Measurements from ENCODE around the gene KIFC3.
"Not testable (repeated sequence)": the region's sequence is repeated elsewhere in the genome, so short reads cannot be mapped to it uniquely, and the experiment has no call there.

The KIFC3 gene

DNA sequence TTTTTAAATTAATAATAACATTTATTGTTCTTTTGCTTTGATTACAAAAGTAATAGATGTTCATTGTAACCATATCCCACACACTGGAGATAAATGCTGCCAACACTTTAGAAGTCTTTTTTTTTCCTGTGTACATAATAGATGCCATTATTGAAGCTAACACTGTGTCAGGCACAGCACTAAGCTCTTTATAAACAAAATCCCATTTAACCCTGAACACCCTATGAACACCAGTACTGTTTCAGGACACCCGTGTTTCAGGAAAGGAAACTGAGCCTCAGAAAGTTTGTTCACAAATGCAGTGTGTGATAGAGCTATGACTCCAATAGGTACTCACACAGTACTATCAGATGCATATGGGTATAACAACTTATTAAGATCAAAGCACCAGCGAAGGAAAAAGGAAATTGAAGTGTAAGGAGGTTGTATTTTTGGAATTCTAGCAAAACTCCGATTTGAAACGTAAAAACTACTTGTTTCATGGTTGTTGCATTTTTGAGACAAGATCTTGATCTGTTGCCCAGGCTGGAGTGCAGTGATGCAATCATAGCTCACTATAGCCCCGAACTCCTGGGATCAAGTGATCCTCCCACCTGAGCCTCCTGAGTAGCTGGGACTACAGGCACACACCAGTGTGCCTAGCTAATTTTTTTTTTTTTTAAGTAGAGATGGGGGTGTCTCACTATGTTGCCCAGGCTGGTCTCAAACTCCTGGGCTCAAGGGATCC lies 2.0 kb upstream of the KIFC3 start:
- no peak for DNase-seq (ENCODE audit: low spot score)

DNA sequence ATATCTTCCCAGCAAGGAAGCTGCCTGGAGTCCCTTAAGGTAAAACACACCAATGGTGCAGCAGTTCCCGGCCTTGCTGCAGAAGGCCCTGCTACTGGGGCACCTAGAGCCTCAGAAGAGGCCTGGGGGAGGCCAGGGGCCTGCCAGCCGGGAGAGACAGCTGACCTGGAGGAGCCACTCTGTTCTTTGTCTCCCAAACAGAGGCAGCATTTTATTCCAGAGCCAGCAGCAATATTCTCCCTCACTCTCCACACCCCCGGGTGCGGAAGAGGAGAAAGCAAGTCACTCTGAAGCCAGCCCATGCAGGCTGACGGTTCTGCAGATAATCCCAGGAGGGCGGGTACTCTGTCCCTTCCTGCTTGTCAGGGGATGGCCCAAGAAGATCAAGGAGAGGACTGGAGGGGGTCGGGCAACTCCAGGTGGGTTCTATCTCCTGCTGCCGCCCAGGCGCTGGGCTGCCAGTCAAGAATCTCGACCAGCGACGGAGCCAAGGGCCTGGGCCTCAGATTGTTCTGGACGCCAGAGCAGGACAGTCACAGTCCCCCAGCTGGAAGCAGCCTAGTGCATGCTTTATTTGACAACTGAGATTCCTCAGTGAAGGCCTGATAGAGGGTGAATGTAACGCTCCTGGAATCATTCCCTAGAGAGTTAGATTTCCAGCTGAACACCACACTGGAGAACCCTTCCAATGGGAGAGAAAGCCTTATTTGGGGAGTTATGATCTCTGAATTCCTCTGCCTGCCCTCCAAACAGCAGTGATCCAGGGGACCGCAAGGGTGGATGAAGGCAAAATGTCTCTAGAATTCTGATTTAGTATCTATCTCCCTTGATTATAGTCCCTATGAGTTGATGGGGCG lies 1.1 kb upstream of the KIFC3 start:
- DNase-seq (ENCODE audit: low spot score) = peak; percentile 56

DNA sequence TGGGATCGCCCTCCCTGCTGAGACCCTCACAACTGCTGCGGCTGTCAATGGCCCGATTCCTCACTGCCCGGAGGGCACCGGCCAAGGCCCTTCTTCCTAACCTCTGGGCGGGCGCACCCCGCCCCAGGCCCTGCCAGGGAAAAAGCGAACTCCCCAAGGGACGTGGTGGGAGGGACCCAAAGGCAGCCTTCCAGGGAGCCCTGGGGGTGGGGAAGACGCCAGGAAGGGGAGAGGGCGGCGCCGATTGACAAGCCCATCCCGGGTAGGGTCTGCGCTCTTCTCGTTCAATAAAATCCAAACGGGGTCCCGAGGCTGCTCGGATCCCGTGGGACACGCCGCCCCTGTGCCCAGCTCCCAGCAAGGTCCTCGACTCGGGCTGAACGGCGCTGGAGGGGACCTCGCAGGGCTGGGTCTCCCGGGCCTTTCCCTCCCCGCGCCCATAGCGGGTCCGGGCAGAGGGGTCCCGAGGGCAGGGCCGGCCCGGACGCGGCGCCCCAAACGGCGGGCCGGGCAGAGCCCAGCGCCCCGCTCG lies 416 bp downstream of the KIFC3 start:
- peak; percentile 77 for DNase-seq (ENCODE audit: low spot score)

DNA sequence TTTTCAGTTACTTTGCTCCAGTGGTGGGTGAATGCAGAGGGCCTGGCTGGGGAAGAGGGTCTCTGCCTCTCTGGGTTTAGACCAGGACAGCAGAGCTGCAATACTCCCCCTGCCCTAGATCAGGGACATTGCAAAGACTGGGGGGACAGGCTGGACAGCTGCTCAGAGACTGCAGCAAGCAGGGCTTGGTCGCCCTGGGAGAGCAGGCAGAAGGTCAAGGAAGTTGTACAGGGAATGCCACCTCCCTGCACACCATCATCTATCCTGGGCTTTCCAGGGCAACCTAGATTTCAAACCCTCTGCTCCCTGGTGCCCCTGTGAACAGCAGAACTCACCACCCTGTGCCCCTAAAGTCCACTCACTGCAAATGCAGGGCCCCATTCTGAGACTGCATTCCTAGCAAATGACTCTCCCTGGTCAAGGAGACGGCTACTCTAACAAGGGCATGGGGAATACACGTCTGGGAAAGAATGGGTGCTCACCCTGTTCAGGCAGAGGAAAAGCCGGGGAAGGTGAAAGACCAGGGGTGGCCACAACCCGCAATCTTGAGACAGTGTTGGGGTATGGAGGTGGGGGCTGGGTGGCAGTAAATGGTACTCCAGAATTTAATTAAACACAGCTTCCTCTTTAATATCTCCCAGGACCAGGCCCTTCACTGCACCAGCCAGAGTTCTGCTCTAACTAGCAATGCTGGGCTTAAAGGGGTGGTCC lies 1.0 kb downstream of the KIFC3 start:
- DNase-seq (ENCODE audit: low spot score) = peak; percentile 91

DNA sequence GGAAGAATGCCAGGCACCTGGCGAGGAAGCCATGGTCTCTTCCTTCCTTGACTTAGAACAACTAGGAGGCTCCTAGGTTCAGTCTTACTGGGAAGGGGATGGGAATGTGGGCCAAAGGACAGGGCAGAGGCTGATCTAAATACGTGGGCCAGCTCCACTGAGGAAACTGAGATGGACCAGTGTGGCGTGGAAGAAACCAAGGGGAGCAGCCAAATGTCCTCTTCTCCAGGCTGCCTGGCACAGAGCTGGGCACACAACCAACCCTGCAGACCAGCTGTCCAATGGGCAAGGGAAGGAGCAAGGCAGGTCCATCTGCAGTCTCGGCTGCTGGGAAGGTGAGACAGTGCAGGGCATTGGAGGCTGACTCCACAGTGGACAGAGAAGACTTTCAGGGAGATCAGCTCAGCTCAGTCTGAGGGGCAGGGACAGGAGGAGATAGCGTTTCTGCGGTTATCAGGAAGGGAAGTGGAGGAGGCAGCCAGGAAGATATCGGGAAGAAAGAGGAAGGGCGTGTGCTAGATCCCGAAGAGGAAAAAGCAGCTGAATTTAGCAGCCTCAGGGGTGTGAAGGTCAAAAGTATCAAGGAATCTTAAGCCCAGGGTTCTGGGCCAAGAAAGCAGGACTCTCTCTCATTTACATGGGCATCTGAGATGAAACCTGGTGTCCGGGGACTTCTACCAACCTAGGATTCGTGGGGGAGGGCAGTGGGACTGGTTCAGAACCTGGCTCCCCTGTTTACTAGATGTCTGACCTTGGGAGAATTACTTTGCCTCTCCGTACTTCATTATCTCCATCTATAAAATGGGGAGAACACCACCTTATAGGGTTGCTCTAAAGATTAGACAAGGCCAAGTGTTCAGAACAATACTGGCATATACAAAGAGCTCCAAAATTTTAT lies 1.8 kb downstream of the KIFC3 start:
- DNase-seq (ENCODE audit: low spot score) = peak; percentile 34

DNA sequence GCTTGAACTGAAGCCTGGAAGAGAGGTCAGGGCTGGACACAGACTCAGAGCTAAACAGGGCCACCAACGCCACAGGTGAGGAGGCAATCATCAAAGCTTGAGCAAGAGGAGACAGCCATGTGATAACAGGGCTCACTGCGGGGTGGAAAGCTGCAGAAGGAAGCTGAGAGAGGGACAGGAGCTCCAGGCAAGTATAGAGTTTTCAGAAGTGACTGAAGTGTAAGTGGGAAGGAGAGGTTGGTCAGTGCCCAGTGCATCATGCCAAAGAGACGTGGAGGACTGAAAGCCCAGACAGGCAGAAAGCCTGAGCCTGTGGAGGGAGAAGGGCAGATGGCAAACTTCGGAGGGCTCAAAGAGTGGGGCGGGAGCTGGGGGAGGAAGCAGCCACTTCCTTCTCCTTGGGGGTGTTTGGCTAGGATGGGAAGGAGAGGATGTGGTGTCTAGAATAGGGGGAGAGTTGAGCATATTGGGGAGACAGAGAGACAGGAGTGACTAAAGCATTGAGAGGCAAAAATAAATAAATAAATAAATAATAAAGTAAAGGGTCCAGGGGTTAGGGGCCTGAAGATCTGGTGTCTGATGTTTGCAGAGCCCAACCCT lies 2.6 kb downstream of the KIFC3 start:
- DNase-seq (ENCODE audit: low spot score) = no peak

DNA sequence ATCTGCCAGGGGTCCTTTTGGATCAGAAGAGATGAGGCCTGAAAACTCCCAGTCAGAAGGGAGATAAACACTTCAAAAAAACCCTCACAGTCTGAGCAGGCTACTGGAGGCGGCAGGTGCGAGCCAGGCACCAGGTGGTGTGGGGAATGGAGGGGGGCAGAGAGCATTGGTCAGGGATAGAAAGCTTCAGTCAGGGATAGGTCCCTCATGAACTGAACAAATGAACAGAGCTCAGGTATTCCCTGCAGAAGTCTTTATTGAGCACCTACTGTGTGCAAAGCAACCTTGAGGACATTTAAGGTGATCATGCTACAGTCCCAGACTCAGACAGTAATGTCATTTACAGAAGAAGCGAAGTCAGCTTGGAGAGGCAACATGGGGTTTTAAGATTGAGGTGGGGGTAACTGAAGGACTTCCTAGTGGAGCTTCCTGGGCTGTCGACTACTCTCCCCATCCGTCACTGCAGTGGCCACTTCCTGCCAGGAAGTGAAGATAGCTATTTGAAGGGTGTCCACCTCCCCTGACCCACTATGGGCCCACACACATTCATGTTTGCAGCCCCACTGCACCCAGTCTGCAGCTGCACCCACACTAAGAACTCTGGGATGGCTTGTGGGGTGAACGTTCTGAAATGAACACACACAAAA lies 3.2 kb downstream of the KIFC3 start:
- DNase-seq (ENCODE audit: low spot score) = no peak

DNA sequence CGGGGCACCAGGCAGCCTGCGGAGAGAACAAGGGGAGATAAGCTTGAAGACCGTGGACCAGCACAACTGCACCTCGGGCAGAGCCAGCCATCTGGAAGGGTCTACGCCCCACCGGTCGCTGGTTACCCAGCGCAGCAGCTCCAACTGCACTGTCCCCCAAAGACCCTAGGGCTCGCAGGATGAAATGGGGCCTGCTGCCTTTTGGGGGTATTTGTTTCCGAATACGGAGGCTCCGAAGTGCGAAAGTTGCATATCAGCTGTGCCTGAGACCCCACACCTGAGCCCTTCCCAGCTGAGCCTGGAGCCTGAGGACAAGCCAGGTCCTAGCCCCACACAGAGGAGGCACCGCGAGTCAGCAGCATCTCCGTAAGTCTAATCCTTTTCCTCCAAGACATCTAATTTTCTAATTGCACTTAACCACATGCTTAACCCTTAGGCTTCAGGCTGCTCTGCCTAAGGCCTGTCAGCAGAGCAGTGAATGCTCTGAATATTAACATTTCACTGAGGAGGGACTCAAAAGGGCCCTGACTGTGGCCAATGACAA lies 4.0 kb downstream of the KIFC3 start:
- no peak for DNase-seq (ENCODE audit: low spot score)

DNA sequence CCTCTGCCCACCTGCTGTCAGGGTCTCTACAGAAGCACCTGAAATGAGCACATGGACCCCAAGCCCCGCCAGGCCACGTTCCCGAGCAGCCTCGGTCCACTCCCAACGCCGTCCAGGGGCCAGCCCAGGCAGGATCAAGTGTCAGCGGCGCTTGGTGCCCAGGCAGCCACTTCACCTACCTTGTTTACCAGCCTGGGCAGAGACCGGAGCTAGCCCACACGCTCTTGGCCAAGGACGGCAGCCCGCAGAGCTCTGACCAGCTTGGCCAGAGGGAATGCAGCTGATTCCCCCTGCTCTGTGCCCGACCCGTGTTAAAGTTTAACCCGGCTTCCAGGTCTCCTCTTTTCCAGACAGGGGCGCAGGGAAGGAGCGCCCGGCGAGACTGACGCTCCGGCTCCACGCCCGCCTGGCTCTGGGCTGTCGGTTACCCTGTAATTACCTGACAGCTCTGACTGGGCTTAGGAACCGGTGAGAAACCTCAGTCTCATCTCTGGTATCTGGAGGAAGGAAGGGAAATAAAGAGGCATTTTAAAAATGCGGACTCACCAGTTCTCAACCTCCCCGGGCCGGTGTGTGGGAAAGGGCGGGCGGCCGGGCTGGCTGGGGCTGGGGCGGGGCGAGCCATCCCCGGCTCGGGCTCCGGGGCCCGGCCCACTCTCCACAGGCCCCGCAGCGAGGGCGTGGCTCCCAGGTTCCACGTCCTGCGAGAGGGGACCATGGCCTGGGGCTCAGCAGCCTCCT lies 4.6 kb downstream of the KIFC3 start:
- DNase-seq (ENCODE audit: low spot score) = no peak

DNA sequence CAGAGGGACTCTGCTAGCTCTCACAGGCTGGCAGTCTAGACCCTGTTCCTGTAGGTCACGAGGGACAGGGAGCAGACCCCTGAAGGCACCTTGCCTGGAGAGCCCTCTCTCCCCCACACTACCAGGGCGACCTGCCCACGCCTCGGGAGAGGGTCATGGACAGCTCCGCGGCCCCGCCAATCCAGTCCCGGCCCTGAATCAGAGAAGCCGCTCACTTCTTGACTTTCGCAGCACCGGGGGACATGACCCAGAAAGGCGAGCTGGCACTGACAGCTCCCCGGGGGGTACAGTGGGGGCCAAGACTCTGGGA lies 5.1 kb downstream of the KIFC3 start:
- DNase-seq (ENCODE audit: low spot score) = no peak

DNA sequence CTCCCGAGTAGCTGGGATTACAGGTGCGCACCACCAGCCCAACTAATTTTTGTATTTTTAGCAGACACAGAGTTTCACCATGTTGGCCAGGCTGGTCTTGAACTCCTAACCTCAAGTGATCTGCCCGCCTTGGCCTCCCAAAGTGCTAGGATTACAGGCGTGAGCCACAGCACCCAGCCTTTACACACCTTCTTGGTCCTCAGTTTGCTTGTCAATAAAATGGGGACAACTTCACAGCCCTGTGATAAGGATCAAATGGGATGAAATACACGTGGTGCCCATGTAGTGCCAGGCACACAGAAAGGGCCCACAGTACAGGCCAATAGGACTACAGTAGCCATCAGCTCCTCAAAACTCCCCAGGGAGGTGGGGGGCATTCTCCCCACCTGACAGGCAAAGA lies 6.3 kb downstream of the KIFC3 start:
- not testable (repeated sequence) for DNase-seq (ENCODE audit: low spot score)

DNA sequence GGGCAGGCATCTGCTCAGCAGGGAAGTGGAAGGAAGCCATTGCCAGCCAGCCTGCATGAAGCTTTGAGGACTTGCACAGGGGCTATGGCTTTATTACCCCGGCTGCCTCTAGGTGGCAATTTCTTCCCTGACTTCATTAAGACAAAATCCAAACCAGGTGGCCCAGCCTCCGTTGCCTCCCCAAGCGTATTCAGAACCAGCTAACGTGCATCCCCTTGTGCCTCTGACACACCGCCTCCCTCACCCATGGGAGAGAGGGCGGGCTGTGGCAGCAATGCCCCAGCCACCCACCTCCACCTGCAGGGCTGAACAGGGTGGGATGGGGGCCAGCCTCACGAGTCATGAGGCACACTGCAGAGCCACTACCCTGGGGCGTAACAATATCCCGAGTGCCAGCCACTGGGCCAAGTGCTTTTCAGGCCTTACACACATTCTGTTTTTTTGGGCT lies 6.8 kb downstream of the KIFC3 start:
- DNase-seq (ENCODE audit: low spot score) = peak; percentile 40

DNA sequence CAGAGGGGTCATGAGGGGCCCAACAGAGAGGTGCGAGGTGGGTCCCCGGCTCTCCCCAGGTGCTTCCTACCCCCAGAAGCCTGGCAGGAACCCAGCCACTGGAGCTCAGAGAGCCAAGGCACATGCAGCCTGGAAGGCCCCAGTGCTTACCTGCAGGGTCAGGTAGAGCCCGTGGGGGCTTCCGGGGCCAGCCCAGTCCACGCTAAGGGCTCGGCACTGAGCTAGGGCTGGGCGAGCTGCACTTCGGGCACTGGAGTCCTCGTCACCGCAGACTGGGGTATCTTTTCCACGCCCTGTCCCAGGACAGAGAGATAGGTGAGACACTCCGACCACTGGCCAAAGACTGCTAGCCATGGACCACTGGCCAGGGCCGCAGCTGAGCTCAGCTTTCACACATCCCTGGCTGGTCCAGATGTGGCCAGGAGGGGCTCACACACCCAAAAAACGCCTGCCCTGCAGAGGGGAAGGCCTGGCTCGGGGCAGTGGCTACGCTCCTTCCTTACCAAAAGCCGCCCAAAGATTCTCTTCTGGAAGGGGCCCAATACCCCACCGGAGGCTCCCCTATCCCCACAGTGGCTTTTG lies 7.4 kb downstream of the KIFC3 start:
- no peak for DNase-seq (ENCODE audit: low spot score)

DNA sequence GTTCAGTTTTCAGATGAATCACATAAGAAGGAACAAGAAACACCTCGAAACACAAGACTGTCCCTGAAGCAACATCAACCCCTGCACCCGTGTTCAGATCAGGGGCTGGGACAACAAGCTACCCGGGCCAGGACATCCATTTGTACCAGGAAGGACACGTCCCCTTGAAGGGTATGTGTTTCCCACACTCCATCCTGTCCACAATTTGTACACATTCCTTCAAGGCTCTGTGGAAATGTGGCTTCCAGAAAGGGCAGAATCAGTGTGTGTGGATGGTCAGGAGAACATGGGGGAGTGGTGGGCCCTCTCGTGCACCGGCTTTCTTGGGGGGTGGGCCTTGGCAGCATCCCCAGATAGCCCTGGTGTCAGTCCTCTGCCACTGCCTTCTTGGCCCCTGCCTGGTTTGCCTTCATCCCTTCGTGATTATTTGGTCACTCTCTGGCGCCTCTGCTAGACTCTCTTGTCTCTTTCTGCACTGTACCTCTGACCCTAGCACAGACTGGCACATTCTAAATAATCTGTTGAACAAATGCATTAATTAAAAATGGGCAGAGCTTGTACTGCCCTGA lies 10.3 kb downstream of the KIFC3 start:
- DNase-seq (ENCODE audit: low spot score) = peak; percentile 60

DNA sequence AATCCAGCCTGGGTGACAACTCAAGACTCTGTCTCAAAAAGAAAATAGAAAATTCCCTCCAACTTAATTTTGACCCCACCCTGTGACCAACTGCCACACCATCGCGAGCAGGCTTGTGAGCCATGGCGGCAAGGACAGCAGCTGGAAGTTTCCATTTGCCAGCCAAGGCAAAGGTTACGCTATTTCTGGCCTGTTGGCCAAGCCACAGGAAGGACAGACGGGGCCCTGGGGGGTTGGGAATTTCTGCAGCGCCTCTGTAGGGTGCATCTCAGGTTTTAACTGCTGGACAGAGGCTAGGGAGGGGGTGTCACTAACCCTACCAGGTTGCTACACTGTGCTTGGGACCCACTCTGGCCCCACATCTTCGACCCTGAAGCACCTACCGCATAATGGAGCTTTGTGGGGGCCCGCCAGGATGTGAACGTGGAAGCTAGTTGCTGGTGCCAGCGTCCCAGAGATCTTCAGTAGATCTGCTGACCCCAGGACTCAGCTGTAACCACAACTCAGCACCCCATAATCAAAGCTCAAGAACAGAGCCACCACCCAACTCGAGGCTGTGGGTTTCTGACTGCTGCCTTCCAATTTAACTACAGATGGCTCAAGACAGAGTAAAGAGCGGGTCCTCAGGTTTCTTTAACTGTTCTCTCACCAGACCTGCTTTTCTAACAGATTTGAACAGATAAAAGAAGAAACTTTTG lies 10.9 kb downstream of the KIFC3 start:
- DNase-seq (ENCODE audit: low spot score) = peak; percentile 43

DNA sequence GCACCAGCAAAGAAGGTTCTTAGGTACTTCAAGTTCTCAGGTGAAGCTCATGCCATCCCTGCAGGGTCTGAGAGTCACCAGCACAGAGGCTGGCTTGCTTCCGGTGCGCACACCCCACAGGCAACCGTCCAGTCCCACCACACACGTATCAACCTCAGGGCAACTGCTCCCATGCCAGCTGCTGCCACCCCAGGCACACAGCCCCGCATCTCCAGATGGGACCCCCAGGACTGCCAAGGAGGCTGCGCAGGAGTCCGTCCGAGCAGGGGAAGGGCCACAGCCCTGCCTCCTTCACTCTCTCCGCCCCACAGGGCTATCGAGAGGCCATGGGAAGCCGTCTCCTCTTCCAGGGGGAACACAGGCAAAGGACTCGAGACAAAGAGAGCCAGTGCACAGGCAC lies 13.3 kb downstream of the KIFC3 start:
- no peak for DNase-seq (ENCODE audit: low spot score)

DNA sequence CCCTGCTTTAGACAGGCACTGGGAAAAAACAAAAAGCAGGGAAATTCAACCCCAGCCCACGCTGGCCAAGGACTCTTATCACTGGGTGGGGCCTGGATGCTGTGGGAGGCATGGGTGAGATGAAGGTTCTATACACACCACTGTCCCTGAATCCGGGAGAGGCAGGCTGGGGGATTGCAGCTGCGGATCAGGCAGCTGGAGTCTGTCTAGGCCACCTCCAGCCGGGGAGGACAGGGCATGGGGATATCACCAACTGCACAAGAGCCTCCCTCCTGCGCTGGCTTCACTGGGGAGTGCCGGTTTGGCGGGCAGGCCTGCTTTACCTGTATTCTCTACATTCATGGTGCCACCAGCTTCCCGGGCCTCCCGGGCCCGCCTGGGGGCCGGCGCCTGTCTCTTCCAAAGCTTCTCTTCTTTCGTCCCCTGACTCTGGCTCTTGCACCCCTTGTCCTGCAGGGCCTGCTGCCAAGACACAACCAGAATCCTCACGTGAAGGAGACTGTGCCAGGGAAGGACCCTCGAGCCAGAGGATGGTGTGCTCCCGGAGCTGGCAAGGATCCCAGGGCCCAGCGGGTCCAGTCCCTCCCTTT lies 13.9 kb downstream of the KIFC3 start:
- DNase-seq (ENCODE audit: low spot score) = no peak

DNA sequence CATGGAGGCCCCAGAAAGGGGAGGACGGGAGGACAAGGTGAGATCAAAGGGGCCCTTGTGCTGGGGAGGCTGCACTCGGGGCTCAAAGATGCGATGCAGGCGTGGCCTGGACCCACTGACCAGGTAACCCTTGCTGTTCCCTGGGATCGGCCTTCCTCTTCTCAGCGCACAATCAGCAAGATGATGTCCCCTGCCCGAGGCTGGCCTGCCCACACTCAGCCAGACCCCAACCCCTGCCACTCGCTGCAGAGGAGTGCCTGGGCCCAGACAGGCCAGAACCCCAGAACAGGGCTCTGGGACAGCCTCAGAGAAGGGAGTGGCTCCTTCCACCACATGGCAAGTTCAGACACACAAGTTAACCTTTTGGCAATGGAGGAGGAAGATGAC lies 14.8 kb downstream of the KIFC3 start:
- no peak for DNase-seq (ENCODE audit: low spot score)

Measured in hepatic stellate cell (primary cell).